WTC11 (cell line): Measurements from ENCODE around the gene PSEN1. TPM values are rescaled to one million over a fixed set of nuclear protein-coding genes. Genes with fewer than 3 reads are reported as not detected.

Source experiments
- ATAC-seq: fragments of 200-7000 bp; cut with Tn5 transposase; 2 replicates; pipeline ENCODE4 v1.10.0; 2021; ENCODE audit warnings: mild to moderate bottlenecking, moderate library complexity
- CTCF ChIA-PET: fragments of 300-600 bp; sonication (Branson Sonifier 250); formaldehyde crosslinking; loops from one replicate; lab custom pipeline; 2021; ENCODE audit warnings: antibody characterized with exemption; lab: Charles Lee
- POLR2A ChIA-PET: fragments of 350-600 bp; sonication (Branson Sonifier 250); formaldehyde crosslinking; loops from one replicate; lab custom pipeline; 2021; ENCODE audit warnings: antibody characterized with exemption; lab: Charles Lee
- DNase-seq: peaks from one replicate; pipeline ENCODE4 v3.0.0; 2021; ENCODE audit warnings: low spot score
- H3K27ac Mint-ChIP-seq: 2 replicates; pipeline ENCODE4 v1.8.0; 2021; ENCODE audit warnings: mixed read lengths
- H3K27me3 Mint-ChIP-seq: 2 replicates; pipeline ENCODE4 v1.8.0; 2021; ENCODE audit warnings: low read depth, mild to moderate bottlenecking, moderate library complexity, mixed read lengths
- H3K36me3 Mint-ChIP-seq: 2 replicates; pipeline ENCODE4 v1.8.0; 2021; ENCODE audit warnings: mixed read lengths
- H3K4me1 Mint-ChIP-seq: 2 replicates; pipeline ENCODE4 v1.8.0; 2022; ENCODE audit warnings: mixed read lengths
- H3K4me3 Mint-ChIP-seq: 2 replicates; pipeline ENCODE4 v1.8.0; 2021; ENCODE audit warnings: mild to moderate bottlenecking, moderate library complexity, mixed read lengths
- H3K9me3 Mint-ChIP-seq: 2 replicates; pipeline ENCODE4 v1.8.0; 2021; ENCODE audit warnings: mixed read lengths
- ATF3 ChIP-seq: sonication (generic); formaldehyde crosslinking; conservative IDR thresholded peaks from 2 replicates; pipeline ENCODE4 v1.8.1; 2022; ENCODE audit warnings: mild to moderate bottlenecking, missing genetic modification reagents
- CBFB ChIP-seq: sonication (generic); formaldehyde crosslinking; IDR thresholded peaks from 2 replicates; pipeline ENCODE4 v1.8.1; 2022; ENCODE audit warnings: mild to moderate bottlenecking, low read depth, missing genetic modification reagents
- CREM ChIP-seq: sonication (generic); formaldehyde crosslinking; IDR thresholded peaks from 2 replicates; pipeline ENCODE4 v1.8.1; 2022; ENCODE audit warnings: mild to moderate bottlenecking, missing genetic modification reagents, moderate library complexity
- CTCF ChIP-seq: fragments of 200-600 bp; IDR thresholded peaks from 2 replicates; pipeline ENCODE4 v1.8.0; 2022; ENCODE audit warnings: antibody characterized with exemption
- FOXP1 ChIP-seq: sonication (generic); formaldehyde crosslinking; IDR thresholded peaks from 2 replicates; pipeline ENCODE4 v1.8.0; 2022; ENCODE audit warnings: missing genetic modification reagents, mild to moderate bottlenecking, moderate library complexity, borderline replicate concordance
- IRF2 ChIP-seq: sonication (generic); formaldehyde crosslinking; IDR thresholded peaks from 2 replicates; pipeline ENCODE4 v1.8.0; 2022; ENCODE audit warnings: low read depth, missing genetic modification reagents, borderline replicate concordance
- KAT7 ChIP-seq: sonication (generic); formaldehyde crosslinking; IDR thresholded peaks from 2 replicates; pipeline ENCODE4 v1.8.1; 2023; ENCODE audit warnings: missing genetic modification reagents, mild to moderate bottlenecking, borderline replicate concordance
- MLX ChIP-seq: sonication (generic); formaldehyde crosslinking; IDR thresholded peaks from 2 replicates; pipeline ENCODE4 v1.8.1; 2023; ENCODE audit warnings: mild to moderate bottlenecking, missing genetic modification reagents, moderate library complexity
- PREB ChIP-seq: sonication (generic); formaldehyde crosslinking; IDR thresholded peaks from 2 replicates; pipeline ENCODE4 v1.8.1; 2022; ENCODE audit warnings: mild to moderate bottlenecking, missing genetic modification reagents, moderate library complexity, borderline replicate concordance
- RELA ChIP-seq: sonication (generic); formaldehyde crosslinking; IDR thresholded peaks from 2 replicates; pipeline ENCODE4 v1.8.1; 2022; ENCODE audit warnings: missing genetic modification reagents, mild to moderate bottlenecking, borderline replicate concordance
- SMAD3 ChIP-seq: sonication (generic); formaldehyde crosslinking; IDR thresholded peaks from 2 replicates; pipeline ENCODE4 v1.8.0; 2022; ENCODE audit warnings: missing genetic modification reagents, mild to moderate bottlenecking, borderline replicate concordance
- SMAD4 ChIP-seq: sonication (generic); formaldehyde crosslinking; IDR thresholded peaks from 2 replicates; pipeline ENCODE4 v1.8.0; 2022; ENCODE audit warnings: mild to moderate bottlenecking, missing genetic modification reagents
- STAT6 ChIP-seq: sonication (generic); formaldehyde crosslinking; conservative IDR thresholded peaks from 2 replicates; pipeline ENCODE4 v1.8.1; 2023; ENCODE audit warnings: mild to moderate bottlenecking, low read depth, missing genetic modification reagents, moderate library complexity
- ZBTB21 ChIP-seq: sonication (generic); formaldehyde crosslinking; IDR thresholded peaks from 2 replicates; pipeline ENCODE4 v1.8.1; 2023; ENCODE audit warnings: mild to moderate bottlenecking, missing genetic modification reagents, borderline replicate concordance
- ZBTB43 ChIP-seq: sonication (generic); formaldehyde crosslinking; IDR thresholded peaks from 2 replicates; pipeline ENCODE4 v1.8.1; 2023; ENCODE audit warnings: mild to moderate bottlenecking, missing genetic modification reagents
- ZNF121 ChIP-seq: sonication (generic); formaldehyde crosslinking; IDR thresholded peaks from 2 replicates; pipeline ENCODE4 v1.8.0; 2023; ENCODE audit warnings: missing genetic modification reagents
- ZNF138 ChIP-seq: sonication (generic); formaldehyde crosslinking; conservative IDR thresholded peaks from 2 replicates; pipeline ENCODE4 v1.8.1; 2022; ENCODE audit warnings: mild to moderate bottlenecking, moderate library complexity, missing genetic modification reagents
- ZNF425 ChIP-seq: fragments of 250-450 bp; sonication (Bioruptor Pico); conservative IDR thresholded peaks from 2 replicates; pipeline ENCODE4 v1.9.0; 2021; ENCODE audit warnings: mild to moderate bottlenecking
- ZNF671 ChIP-seq: fragments of 250-450 bp; sonication (Bioruptor Pico); IDR thresholded peaks from 2 replicates; pipeline ENCODE4 v1.8.0; 2021; ENCODE audit warnings: mild to moderate bottlenecking
- total RNA-seq: library from RNA; stranded (reverse); gene quantifications from 3 replicates; pipeline ENCODE4 v1.2.3, GENCODE V29; 2021
- TF ChIP-seq, protein P1 (sequence below): sonication (generic); formaldehyde crosslinking; IDR thresholded peaks from 2 replicates; pipeline ENCODE4 v1.8.0; 2022; ENCODE audit warnings: mild to moderate bottlenecking, missing genetic modification reagents
- TF ChIP-seq, protein P2 (sequence below): sonication (generic); formaldehyde crosslinking; IDR thresholded peaks from 2 replicates; pipeline ENCODE4 v1.8.1; 2023; ENCODE audit warnings: mild to moderate bottlenecking, missing genetic modification reagents

The PSEN1 gene
- total RNA-seq, 1 experiment from 2014 or later: 26.6 TPM

DNA sequence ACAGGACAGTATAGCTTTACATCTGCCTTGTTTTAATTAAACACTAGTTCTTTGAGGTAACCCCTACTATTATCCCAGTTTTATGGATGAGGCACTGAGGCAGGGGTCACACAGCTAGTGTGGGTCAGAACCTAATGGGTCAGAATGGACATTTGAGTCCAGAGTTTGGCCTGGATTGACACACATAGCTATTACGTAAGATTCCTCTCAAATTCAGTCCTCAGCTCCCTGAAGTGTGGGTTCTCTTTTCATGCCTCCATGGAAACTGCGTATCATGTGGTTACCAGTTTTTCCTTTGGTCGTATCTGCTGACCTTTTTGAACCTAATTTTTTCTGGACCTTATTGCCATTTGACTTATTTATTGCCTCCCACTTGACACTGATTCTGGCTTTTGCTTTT lies 40.4 kb downstream of the PSEN1 start (continued):
- TF ChIP-seq ZNF121 (CRISPR knock-in tag) (no peak), STAT6 (CRISPR knock-in tag) (no peak), IRF2 (CRISPR knock-in tag) (no peak), RELA (no peak), ZBTB43 (CRISPR knock-in tag) (no peak), SMAD4 (CRISPR knock-in tag) (no peak), SMAD3 (CRISPR knock-in tag) (no peak), CBFB (CRISPR knock-in tag) (no peak), CTCF (no peak), ZNF425 (CRISPR knock-in tag) (no peak), PREB (no peak)

GRCh38 chr14:73180385-73180805 lies 44.1 kb downstream of the PSEN1 start:
- Mint-ChIP-seq H3K27ac (peak overlapping the region; percentile 16; the same call in 1 of the 2 replicates), H3K36me3 (peaks cover 21% of the 10 kb centered on the region)
- ATAC-seq: no peak
- TF ChIP-seq ATF3 (CRISPR knock-in tag) (no peak), ZBTB21 (CRISPR knock-in tag) (no peak), KAT7 (CRISPR knock-in tag) (no peak), MLX (CRISPR knock-in tag) (no peak), ZNF138 (CRISPR knock-in tag) (no peak), ZNF671 (CRISPR knock-in tag) (no peak), FOXP1 (no peak), CREM (CRISPR knock-in tag) (no peak)
- TF ChIP-seq, protein P1, sequence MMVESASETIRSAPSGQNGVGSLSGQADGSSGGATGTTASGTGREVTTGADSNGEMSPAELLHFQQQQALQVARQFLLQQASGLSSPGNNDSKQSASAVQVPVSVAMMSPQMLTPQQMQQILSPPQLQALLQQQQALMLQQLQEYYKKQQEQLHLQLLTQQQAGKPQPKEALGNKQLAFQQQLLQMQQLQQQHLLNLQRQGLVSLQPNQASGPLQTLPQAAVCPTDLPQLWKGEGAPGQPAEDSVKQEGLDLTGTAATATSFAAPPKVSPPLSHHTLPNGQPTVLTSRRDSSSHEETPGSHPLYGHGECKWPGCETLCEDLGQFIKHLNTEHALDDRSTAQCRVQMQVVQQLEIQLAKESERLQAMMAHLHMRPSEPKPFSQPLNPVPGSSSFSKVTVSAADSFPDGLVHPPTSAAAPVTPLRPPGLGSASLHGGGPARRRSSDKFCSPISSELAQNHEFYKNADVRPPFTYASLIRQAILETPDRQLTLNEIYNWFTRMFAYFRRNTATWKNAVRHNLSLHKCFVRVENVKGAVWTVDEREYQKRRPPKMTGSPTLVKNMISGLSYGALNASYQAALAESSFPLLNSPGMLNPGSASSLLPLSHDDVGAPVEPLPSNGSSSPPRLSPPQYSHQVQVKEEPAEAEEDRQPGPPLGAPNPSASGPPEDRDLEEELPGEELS (CRISPR knock-in tag): no peak
- TF ChIP-seq, protein P2, sequence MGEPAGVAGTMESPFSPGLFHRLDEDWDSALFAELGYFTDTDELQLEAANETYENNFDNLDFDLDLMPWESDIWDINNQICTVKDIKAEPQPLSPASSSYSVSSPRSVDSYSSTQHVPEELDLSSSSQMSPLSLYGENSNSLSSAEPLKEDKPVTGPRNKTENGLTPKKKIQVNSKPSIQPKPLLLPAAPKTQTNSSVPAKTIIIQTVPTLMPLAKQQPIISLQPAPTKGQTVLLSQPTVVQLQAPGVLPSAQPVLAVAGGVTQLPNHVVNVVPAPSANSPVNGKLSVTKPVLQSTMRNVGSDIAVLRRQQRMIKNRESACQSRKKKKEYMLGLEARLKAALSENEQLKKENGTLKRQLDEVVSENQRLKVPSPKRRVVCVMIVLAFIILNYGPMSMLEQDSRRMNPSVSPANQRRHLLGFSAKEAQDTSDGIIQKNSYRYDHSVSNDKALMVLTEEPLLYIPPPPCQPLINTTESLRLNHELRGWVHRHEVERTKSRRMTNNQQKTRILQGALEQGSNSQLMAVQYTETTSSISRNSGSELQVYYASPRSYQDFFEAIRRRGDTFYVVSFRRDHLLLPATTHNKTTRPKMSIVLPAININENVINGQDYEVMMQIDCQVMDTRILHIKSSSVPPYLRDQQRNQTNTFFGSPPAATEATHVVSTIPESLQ (CRISPR knock-in tag): no peak

More at GRCh38 chr14:73180385-73180805, 44.1 kb downstream of the PSEN1 start:
- no peak overlapping the region for H3K4me3 Mint-ChIP-seq
- no peaks in the 10 kb centered on the region for H3K27me3 Mint-ChIP-seq
- peaks cover 18% of the 10 kb centered on the region for H3K4me1 Mint-ChIP-seq
- CTCF ChIA-PET: no interaction called here
- DNase-seq: no peak
- POLR2A ChIA-PET: interaction anchor here (0.6 kb wide), 1 partner anchor 280 kb away, joined by 4 read pairs; no protein-coding TSS in a partner anchor
- no peaks in the 10 kb centered on the region for H3K9me3 Mint-ChIP-seq
